Astrocyte of the spinal cord (primary cell): ENCODE results near the gene TTLL1.
A peak's percentile ranks its signal among the peaks of the same experiment; 100 is the strongest.

Source experiments
- DNase-seq: peaks from one replicate; pipeline ENCODE4 v3.0.0; 2011; ENCODE audit warnings: low read depth, low spot score
- H3K4me3 ChIP-seq: 2 replicates; pipeline ENCODE4 v1.5.1; 2011; ENCODE audit warnings: low read depth, mild to moderate bottlenecking, low read length, moderate library complexity
- CTCF ChIP-seq: IDR thresholded peaks from 2 replicates; pipeline ENCODE4 v1.5.1; 2012; ENCODE audit warnings: low read depth, mild to moderate bottlenecking, low read length, inconsistent platforms
- in situ Hi-C: cut with HindIII; loops from 2 replicates; pipeline ENCODE4 v1.10.0; 2017; ENCODE audit warnings: low sequenced_read_pairs

Gene TTLL1

DNA sequence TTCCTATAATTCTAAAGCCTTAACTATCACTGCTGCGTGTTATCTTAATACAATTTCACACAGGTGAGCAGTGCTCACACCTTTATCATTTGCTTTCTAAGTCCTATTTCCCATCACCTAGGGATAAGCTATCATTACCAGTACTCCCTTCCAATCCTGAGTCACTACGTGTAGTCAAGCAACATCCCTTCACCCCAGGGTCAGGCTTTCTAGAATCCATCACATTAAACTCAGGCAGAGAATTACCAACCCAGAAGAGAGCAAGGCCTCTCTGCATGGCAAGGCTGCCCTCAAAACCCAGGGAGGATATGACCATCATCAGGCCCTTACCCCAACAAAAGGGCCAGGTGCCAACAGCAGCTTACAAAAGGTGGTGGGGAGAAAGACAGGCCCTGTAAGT lies 84.1 kb downstream of the TTLL1 start:
- TF ChIP-seq CTCF: no peak
- no peak overlapping the region for H3K4me3 ChIP-seq
- in situ Hi-C loops: no loop called here
- DNase-seq: no peak

DNA sequence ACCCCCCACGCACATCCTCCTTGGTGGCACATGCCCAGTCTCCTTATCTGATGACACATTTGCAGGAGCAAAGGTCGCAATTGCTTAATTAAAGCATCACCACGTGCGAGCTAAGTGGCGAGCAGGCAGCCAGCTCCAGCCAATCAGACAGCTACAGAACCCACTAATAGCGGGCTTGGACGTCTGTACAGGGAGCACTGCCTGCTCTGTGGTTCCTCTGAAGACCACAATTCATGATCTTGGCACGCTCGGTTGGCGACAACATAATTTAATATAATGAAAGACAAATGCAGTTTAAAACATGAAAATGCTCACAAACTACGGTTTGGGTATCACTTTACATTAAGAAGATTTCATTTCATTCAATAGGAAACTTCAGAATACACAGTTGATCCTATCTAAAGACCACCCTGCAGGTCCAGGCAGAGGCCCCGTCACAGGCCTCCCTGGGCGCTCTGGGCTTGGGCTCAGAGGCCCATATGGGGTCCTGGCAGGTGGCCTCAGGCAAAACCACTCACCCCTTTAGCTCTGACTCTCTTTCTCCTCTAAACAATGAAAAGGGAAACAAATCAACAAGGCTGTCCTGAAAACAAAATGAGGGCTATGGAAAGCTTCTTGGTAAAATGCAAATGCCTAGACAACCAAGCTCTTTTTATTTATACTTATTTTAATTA lies 84.7 kb downstream of the TTLL1 start:
- in situ Hi-C loops: no loop called here
- DNase-seq: peak; percentile 56
- TF ChIP-seq CTCF: no peak
- no peak overlapping the region for H3K4me3 ChIP-seq

- no peak overlapping the region for H3K4me3 ChIP-seq
- TF ChIP-seq CTCF: no peak
- peak; percentile 70 for DNase-seq
- in situ Hi-C loops: no loop called here
Observed at GRCh38 chr22:43002202-43002586, 87.0 kb downstream of the TTLL1 start.

DNA sequence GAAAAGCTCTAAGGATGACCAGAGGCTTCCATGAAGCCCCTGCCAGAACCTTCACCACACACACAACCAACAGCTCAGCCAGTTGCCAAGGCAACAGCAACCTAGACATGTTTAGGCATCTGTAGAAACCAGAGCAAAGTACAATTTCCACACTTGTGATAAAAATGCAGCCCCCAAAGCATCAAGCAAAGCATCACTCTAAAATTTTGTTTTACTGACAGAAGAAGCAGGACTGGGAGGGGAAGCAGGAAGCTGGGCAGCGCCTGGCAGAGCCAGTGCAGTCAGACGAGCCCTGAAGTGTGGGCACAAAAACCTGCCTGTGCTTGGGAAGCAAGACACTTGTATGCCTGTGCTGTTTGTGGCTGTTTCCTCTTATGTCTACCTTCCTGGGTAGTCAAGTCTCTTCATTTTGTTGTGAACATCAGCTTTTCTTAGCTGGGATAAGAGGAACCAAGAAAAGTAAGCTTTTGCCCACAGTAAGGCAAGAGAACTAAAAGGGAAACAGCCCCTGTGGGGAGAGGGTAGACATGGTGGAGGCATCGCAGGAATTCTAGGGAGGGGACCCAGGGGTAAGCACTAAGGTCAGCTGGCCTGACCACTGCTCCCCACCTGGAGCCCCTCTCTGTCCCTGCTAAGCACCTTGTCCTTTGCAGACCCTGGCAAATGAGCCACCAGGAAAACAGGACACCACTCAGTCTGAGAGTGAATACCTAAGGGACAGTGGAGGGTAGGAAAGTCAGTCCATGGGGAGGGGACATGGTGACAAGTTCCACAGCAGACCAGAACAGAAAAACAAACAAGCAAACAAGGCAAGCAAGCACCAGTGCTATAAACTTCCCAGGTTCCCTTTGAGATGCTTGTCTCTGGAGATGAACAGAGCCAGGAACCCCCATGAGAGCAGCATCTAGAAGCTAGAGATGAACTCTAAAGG lies 87.7 kb downstream of the TTLL1 start:
- DNase-seq: peak; percentile 70
- H3K4me3 ChIP-seq: no peak overlapping the region
- in situ Hi-C loops: no loop called here
- TF ChIP-seq CTCF: no peak

- DNase-seq: peak; percentile 50
- H3K4me3 ChIP-seq: no peak overlapping the region
- in situ Hi-C loops: no loop called here
- TF ChIP-seq CTCF: no peak
Observed at GRCh38 chr22:43000441-43001175, 88.6 kb downstream of the TTLL1 start.

- in situ Hi-C loops: no loop called here
Observed at GRCh38 chr22:42997582-42998090, 91.6 kb downstream of the TTLL1 start.

More at GRCh38 chr22:42997582-42998090, 91.6 kb downstream of the TTLL1 start:
- no peak overlapping the region for H3K4me3 ChIP-seq
- TF ChIP-seq CTCF: no peak
- no peak for DNase-seq
